LNCaP clone FGC (cell line): ENCODE data around the gene VRTN.

Experiments
- DNase-seq: peaks from one replicate; pipeline ENCODE4 v3.0.0-alpha.2; 2011; ENCODE audit warnings: low read depth
- H3K4me3 ChIP-seq: 2 replicates; pipeline ENCODE4 v1.5.1; 2011; ENCODE audit warnings: mild to moderate bottlenecking, low read depth, low read length, control low read depth
- CTCF ChIP-seq: IDR thresholded peaks from 2 replicates; pipeline ENCODE4 v1.5.1; 2012; ENCODE audit warnings: mild to moderate bottlenecking; ENCODE audit not compliant: control insufficient read depth, insufficient read depth; ENCODE audit errors: extremely low read depth

The VRTN gene

GRCh38 chr14:74392616-74393570 is 44.6 kb downstream of the VRTN start:
- TF ChIP-seq CTCF = no peak
- DNase-seq = no peak

GRCh38 chr14:74394549-74394948 is 46.3 kb downstream of the VRTN start:
- no peak for TF ChIP-seq CTCF
- H3K4me3 ChIP-seq = no peak overlapping the region

More at GRCh38 chr14:74392616-74393570, 44.6 kb downstream of the VRTN start:
- no peak overlapping the region for H3K4me3 ChIP-seq

GRCh38 chr14:74395094-74395493 is 46.8 kb downstream of the VRTN start:
- no peak for TF ChIP-seq CTCF
- no peak overlapping the region for H3K4me3 ChIP-seq
- DNase-seq = no peak

More at GRCh38 chr14:74394549-74394948, 46.3 kb downstream of the VRTN start:
- DNase-seq = no peak

- DNase-seq = no peak
- TF ChIP-seq CTCF = no peak
- H3K4me3 ChIP-seq = no peak overlapping the region
Measured at GRCh38 chr14:74400031-74400685, 51.9 kb downstream of the VRTN start.

GRCh38 chr14:74400919-74401503 is 52.7 kb downstream of the VRTN start:
- DNase-seq = no peak
- no peak for TF ChIP-seq CTCF
- no peak overlapping the region for H3K4me3 ChIP-seq

- no peak overlapping the region for H3K4me3 ChIP-seq
- no peak for TF ChIP-seq CTCF
- DNase-seq = no peak
Measured at GRCh38 chr14:74401504-74402241, 53.4 kb downstream of the VRTN start.
